Loucy (cell line): Measurements from ENCODE around the gene ABCG1.

Experiments
- H2AFZ ChIP-seq: fragments of 200-600 bp; sonication (generic); 2 replicates; pipeline ENCODE4 v1.6.0; 2016; ENCODE audit warnings: antibody characterized with exemption, mild to moderate bottlenecking, low read length, moderate library complexity
- H3F3A ChIP-seq: fragments of 200-600 bp; 2 replicates; pipeline ENCODE4 v1.6.0; 2016; ENCODE audit warnings: antibody characterized with exemption, low read depth, mild to moderate bottlenecking
- H3K27me3 ChIP-seq: fragments of 200-600 bp; sonication (generic); 2 replicates; pipeline ENCODE4 v1.6.1; 2014; ENCODE audit warnings: low read length, mild to moderate bottlenecking; ENCODE audit not compliant: insufficient read depth, poor library complexity, severe bottlenecking
- H3K36me3 ChIP-seq: fragments of 200-600 bp; sonication (generic); 2 replicates; pipeline ENCODE4 v1.6.1; 2016; ENCODE audit warnings: low read length; ENCODE audit not compliant: insufficient read depth
- H3K4me1 ChIP-seq: fragments of 200-600 bp; sonication (generic); 2 replicates; pipeline ENCODE4 v1.5.1; 2014; ENCODE audit warnings: low read length, mild to moderate bottlenecking; ENCODE audit not compliant: insufficient read depth, poor library complexity, severe bottlenecking
- H3K4me2 ChIP-seq: fragments of 200-600 bp; sonication (generic); 2 replicates; pipeline ENCODE4 v1.6.0; 2014; ENCODE audit warnings: antibody characterized with exemption, low read length, low read depth, mild to moderate bottlenecking; ENCODE audit not compliant: poor library complexity, severe bottlenecking
- H3K4me3 ChIP-seq: fragments of 200-600 bp; sonication (generic); 2 replicates; pipeline ENCODE4 v1.5.1; 2014; ENCODE audit warnings: low read length, mild to moderate bottlenecking, mixed read lengths; ENCODE audit not compliant: poor library complexity, severe bottlenecking
- H3K79me2 ChIP-seq: fragments of 200-600 bp; sonication (generic); 2 replicates; pipeline ENCODE4 v1.6.1; 2014; ENCODE audit warnings: low read length; ENCODE audit not compliant: insufficient read depth
- H3K9ac ChIP-seq: fragments of 200-600 bp; sonication (generic); 2 replicates; pipeline ENCODE4 v1.6.0; 2014; ENCODE audit warnings: mild to moderate bottlenecking, low read depth, low read length, moderate library complexity; ENCODE audit not compliant: poor library complexity, severe bottlenecking
- H3K9me2 ChIP-seq: fragments of 200-600 bp; sonication (generic); replicated peaks from 2 replicates; pipeline ENCODE4 v1.6.1; 2016; ENCODE audit warnings: low read depth, low read length, mixed read lengths
- H3K9me3 ChIP-seq: fragments of 200-600 bp; sonication (generic); 2 replicates; pipeline ENCODE4 v1.6.1; 2014; ENCODE audit warnings: mild to moderate bottlenecking, antibody characterized with exemption, low read length, low read depth; ENCODE audit not compliant: insufficient read depth
- H4K20me1 ChIP-seq: fragments of 200-600 bp; sonication (generic); 2 replicates; pipeline ENCODE4 v1.6.0; 2014; ENCODE audit warnings: antibody characterized with exemption, low read length, mild to moderate bottlenecking; ENCODE audit not compliant: insufficient read depth, poor library complexity, severe bottlenecking
- CTCF ChIP-seq: fragments of 200-600 bp; sonication (generic); conservative IDR thresholded peaks from 2 replicates; pipeline ENCODE4 v1.5.1; 2014; ENCODE audit warnings: mild to moderate bottlenecking, antibody characterized with exemption, low read length
- EZH2phosphoT487 ChIP-seq: fragments of 200-600 bp; IDR thresholded peaks from 2 replicates; pipeline ENCODE4 v1.6.1; 2018; ENCODE audit warnings: antibody characterized with exemption, mild to moderate bottlenecking, moderate library complexity, borderline replicate concordance

Gene ABCG1

GRCh38 chr21:42242611-42243010 lies 23.7 kb downstream of the ABCG1 start:
- H3K4me3 ChIP-seq: no peak overlapping the region
- no peaks in the 10 kb centered on the region for H3K36me3 ChIP-seq
- no peak overlapping the region for H2AFZ ChIP-seq
- H3K9ac ChIP-seq: no peak overlapping the region
- no peaks in the 10 kb centered on the region for H3K27me3 ChIP-seq
- H3K79me2 ChIP-seq: peaks cover 95% of the 10 kb centered on the region
- H3K4me2 ChIP-seq: no peak overlapping the region
- H3K9me2 ChIP-seq: no peaks in the 10 kb centered on the region
- no peaks in the 10 kb centered on the region for H3K9me3 ChIP-seq
- TF ChIP-seq EZH2phosphoT487: no peak
- TF ChIP-seq CTCF: no peak
- no peaks in the 10 kb centered on the region for H4K20me1 ChIP-seq
- H3F3A ChIP-seq: no peaks in the 10 kb centered on the region
- peaks cover 51% of the 10 kb centered on the region for H3K4me1 ChIP-seq

GRCh38 chr21:42243026-42243425 lies 24.1 kb downstream of the ABCG1 start:
- H3K9ac ChIP-seq: no peak overlapping the region
- TF ChIP-seq EZH2phosphoT487 (no peak), CTCF (no peak)
- peaks cover 95% of the 10 kb centered on the region for H3K79me2 ChIP-seq
- no peaks in the 10 kb centered on the region for H3F3A ChIP-seq
- H3K27me3 ChIP-seq: no peaks in the 10 kb centered on the region
- H3K9me3 ChIP-seq: no peaks in the 10 kb centered on the region
- peaks cover 47% of the 10 kb centered on the region for H3K4me1 ChIP-seq
- no peaks in the 10 kb centered on the region for H3K9me2 ChIP-seq
- no peaks in the 10 kb centered on the region for H4K20me1 ChIP-seq
- peaks cover 1% of the 10 kb centered on the region; the same call in 1 of the 2 replicates for H3K36me3 ChIP-seq
- H2AFZ ChIP-seq: no peak overlapping the region
- no peak overlapping the region for H3K4me2 ChIP-seq
- H3K4me3 ChIP-seq: no peak overlapping the region

GRCh38 chr21:42245331-42246193 lies 26.6 kb downstream of the ABCG1 start:
- no peaks in the 10 kb centered on the region for H3K27me3 ChIP-seq
- no peaks in the 10 kb centered on the region for H3K9me2 ChIP-seq
- no peak overlapping the region for H3K4me3 ChIP-seq
- peaks cover 25% of the 10 kb centered on the region for H3K4me1 ChIP-seq
- no peaks in the 10 kb centered on the region for H4K20me1 ChIP-seq
- H3K79me2 ChIP-seq: peaks cover 94% of the 10 kb centered on the region
- TF ChIP-seq EZH2phosphoT487 (no peak), CTCF (no peak)
- H2AFZ ChIP-seq: no peak overlapping the region
- H3K36me3 ChIP-seq: peaks cover 5% of the 10 kb centered on the region; the same call in 1 of the 2 replicates
- no peaks in the 10 kb centered on the region for H3F3A ChIP-seq
- no peaks in the 10 kb centered on the region for H3K9me3 ChIP-seq
- H3K9ac ChIP-seq: peak overlapping the region; percentile 30
- peak overlapping the region; percentile 29 for H3K4me2 ChIP-seq
